HG03045 (cell line): ENCODE data around the gene CTDSP1.

Experiments
- ATAC-seq: cut with Tn5 transposase; IDR thresholded peaks from one replicate; pipeline ENCODE4 v1.9.1; 2021; ENCODE audit warnings: mild to moderate bottlenecking, moderate library complexity; ENCODE audit not compliant: unreplicated experiment

Gene CTDSP1

DNA sequence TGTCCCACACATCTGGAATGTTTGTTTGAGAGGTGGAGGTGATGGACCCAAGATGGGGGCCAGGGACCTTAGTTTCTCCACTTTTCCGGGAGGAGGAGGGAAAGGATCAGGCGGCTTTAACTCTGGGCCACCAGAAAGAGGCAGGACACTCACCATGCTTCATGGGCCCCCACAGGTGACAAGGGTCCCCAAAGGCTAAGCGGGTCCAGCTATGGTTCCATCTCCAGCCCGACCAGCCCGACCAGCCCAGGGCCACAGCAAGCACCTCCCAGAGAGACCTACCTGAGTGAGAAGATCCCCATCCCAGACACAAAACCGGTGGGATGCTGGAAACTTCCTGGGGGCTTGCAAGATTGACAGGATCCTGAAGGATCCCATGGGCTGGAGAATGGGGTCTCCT lies 16.9 kb upstream of the CTDSP1 start:
- ATAC-seq: no peak

DNA sequence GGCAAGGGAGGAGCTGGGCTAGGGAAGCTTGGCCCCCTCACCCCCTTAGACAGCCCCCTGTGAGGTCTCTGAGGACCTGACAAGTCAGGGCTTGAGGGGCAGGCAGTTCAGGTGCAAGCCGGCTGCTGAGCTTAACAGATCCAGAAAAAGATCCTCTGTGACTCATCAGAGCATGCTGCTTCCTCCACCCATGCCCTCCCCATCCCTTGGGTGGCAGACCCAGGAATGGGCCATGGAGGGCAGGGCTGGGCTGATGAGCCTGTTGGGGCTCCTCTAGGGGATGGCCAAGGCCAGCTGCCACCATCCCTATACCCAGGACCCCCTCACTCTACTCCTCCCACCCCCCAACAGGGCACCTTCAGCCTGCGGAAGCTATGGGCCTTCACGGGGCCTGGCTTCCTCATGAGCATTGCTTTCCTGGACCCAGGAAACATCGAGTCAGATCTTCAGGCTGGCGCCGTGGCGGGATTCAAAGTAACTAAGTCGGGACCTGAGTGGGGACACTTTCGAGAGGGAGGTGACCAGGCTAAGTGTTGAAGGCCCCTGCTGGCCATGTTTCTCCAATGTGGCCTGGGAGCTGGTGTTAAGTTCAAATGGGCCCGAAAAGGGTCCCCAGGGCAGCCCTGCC lies 15.7 kb upstream of the CTDSP1 start:
- ATAC-seq: no peak

DNA sequence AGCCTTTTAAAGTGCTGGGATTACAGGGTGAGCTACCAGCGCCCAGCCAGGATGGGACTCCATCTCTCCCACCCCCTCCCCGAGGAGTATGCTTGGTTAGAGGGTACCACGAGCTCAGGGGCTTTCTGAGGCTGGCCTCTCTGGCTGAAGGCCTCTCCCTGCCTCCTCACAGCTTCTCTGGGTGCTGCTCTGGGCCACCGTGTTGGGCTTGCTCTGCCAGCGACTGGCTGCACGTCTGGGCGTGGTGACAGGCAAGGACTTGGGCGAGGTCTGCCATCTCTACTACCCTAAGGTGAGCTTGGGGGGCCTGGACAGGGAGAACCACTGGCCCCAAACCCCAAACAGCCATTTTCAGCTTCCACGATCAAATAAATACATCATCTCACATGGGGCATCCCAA lies 14.7 kb upstream of the CTDSP1 start:
- no peak for ATAC-seq

DNA sequence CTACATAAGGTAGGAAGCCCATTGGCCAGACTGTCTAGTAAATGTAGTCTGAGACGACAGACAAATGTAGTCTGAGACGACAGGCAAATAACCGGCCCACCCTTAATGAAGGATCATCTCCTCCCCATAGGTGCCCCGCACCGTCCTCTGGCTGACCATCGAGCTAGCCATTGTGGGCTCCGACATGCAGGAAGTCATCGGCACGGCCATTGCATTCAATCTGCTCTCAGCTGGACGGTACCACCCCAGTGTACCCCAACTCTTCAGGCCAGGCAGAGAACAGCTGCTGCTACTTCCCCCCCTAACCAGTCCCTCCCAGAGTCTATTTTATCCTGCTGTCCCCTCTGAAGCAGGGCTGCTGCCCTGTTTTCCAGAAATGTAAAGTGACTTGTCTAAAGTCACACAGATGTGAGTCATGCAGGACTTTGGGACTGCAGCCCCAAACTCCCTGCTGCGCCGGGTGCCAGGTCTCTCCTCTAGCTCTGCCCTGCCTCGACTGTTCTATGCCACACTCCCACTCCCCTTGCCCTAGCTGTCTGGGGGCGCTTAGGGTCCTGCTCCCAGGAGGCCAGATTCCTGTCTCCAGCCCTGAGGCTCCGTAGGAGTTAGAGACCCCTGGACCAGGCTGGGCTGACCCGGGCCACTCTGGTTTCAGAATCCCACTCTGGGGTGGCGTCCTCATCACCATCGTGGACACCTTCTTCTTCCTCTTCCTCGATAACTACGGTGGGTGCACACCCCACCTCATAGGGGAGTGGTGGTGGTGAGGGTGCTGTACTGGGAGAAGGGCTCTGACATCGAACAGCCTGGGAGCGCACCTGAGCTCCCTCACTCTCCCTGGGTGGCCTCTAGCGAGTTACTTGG lies 12.9 kb upstream of the CTDSP1 start:
- ATAC-seq: no peak

DNA sequence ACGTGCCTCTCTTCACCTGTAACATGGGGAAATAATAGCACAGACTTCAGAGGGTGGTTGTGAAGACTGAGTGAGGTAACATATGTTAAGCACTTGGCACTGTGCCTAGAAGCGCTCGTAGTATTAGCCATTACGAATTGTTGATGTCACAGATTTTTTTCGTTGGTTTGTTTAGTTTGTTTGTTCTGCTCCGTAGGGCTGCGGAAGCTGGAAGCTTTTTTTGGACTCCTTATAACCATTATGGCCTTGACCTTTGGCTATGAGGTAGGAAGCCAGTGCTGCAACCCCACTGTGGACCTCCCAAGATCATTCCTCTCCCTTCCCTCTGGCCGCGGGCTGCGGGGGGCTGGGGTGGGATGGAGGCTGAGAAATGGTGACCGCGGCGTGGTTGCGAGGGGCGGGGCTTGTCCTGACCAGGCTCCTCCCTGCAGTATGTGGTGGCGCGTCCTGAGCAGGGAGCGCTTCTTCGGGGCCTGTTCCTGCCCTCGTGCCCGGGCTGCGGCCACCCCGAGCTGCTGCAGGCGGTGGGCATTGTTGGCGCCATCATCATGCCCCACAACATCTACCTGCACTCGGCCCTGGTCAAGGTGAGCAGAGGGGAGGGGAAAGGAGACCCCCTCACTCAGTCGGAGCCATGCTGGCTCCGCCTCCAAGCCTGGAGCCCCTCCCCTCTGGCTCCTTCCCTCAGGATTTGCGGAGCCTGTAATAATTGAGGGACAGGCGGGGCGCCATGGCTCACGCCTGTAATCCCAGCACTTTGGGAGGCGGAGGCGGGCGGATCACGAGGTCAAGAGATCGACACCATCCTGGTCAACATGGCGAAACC lies 12.1 kb upstream of the CTDSP1 start:
- no peak for ATAC-seq

DNA sequence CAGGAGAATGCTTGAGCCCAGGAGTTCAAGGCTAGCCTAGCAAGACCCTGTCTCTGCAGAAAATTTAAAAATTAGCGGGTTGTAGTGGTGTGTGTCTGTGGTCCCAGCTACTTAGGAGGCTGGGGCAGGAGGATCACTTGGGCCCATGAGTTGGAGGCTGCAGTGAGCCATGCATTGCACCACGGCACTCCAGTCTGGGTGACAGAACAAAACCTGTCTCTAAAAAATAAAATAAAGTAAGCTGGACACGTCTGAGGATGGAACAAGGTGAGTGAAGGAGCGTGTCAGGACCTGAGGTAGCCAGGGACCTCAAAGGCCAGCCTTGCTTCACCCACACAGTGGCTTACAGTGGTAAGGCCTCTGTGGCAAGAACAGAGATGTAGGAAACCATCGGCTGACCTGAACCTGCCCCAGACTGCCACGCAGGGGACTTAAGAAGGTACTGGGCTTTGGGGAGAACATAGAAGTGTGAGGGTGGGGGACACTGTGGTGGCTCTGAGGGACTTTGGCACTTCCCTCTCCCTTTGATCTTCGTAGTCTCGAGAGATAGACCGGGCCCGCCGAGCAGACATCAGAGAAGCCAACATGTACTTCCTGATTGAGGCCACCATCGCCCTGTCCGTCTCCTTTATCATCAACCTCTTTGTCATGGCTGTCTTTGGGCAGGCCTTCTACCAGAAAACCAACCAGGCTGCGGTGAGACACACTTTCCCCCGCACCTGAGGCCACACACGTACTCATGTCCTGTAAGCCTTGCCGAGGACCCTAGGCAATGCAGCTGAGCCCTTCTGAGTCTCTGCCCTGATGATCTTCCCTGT lies 10.1 kb upstream of the CTDSP1 start:
- ATAC-seq: no peak

DNA sequence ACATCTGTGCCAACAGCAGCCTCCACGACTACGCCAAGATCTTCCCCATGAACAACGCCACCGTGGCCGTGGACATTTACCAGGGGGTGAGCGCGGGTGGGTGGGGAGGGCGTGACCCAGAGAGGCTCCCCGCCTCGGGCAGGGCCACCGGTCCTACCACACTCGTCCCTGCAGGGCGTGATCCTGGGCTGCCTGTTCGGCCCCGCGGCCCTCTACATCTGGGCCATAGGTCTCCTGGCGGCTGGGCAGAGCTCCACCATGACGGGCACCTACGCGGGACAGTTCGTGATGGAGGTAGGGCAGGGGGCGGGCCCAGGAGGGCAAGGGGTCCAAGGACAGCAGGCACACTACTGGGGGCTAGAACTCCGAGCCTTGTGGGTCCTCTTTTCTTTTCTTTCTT lies 8.5 kb upstream of the CTDSP1 start:
- ATAC-seq: no peak

DNA sequence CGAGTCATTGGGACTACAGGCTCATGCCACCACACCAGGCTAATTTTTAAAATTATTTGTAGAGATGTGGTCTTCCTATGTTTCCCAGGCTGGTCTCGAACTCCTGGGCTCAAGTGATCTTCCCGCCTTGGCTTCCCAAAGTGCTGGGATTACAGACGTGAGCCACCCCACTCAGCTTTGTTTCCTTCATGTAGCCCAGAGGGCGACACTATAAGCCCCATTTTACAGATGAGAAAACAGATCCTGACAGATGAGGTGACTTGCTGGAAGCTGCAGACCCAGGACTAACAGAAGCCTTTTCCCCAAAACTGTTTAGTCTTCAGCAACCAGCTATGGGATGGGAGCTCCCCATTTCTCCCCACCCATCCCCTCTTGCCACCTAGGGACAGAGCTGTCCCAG lies 7.2 kb upstream of the CTDSP1 start:
- no peak for ATAC-seq

DNA sequence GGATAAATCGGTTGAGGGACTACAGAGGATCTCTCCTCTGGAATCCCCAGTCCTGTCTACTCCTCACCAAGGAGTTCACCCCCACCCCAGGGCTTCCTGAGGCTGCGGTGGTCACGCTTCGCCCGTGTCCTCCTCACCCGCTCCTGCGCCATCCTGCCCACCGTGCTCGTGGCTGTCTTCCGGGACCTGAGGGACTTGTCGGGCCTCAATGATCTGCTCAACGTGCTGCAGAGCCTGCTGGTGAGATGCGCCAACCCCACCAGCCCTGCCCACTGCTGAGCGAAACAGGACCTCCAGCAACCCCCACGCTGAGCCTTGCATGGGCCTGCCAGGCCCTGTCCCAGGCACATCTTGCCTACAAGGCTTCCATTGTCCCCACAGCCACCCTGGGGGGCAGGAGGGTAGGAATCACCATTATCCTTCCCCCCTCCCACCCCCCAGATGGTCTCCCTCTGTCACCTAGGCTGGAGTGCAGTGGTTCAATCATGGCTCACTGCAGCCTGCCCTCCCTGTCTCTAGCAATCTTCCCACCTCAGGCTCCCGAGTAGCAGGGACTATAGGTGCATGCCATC lies 6.7 kb upstream of the CTDSP1 start:
- no peak for ATAC-seq

DNA sequence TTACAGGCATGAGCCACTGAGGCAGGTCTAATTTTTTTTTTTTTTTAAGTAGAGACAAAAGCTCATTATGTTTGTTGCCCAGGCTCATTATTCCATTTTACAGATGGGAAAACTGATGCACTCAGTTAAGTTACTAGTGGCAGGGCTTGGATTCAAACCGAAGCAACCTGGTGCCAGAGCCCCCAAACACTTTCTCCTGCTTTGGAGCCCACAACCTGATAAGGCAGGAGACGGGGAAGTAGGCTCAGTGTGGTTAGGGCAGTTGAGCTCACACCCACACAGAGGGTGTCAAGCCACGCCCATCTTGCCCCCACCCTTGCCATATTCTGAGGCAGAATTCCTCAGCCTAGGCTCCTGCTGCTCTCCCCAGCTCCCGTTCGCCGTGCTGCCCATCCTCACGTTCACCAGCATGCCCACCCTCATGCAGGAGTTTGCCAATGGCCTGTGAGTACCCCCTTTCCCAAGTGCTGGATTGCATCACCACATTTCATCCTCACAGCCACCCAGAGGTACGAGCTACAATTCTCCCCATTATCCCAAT lies 5.8 kb upstream of the CTDSP1 start:
- ATAC-seq: no peak

DNA sequence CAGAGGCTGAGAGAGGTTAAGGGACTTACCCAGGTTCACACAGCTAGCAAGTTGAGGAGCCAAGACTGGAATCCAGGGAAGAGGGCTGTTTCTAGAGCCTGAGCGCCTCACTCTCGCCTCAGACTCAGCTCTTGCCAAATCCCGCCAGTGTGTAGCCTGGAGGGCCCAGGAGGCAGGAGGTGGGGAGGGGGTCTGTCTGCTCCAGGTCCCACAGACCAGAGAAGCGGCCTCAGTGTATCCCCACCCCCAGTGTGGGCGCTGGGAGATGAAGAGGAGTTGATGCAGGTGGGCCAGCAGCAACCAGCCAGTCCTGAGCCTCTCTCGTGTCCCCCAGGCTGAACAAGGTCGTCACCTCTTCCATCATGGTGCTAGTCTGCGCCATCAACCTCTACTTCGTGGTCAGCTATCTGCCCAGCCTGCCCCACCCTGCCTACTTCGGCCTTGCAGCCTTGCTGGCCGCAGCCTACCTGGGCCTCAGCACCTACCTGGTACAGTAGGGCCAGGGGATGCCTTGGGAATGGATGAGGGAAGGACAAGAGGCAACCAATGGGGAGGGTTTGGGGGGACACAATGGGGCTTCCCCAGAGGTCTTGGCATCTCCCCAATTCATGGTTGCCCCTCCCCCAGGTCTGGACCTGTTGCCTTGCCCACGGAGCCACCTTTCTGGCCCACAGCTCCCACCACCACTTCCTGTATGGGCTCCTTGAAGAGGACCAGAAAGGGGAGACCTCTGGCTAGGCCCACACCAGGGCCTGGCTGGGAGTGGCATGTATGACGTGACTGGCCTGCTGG lies 5.2 kb upstream of the CTDSP1 start:
- ATAC-seq: no peak

DNA sequence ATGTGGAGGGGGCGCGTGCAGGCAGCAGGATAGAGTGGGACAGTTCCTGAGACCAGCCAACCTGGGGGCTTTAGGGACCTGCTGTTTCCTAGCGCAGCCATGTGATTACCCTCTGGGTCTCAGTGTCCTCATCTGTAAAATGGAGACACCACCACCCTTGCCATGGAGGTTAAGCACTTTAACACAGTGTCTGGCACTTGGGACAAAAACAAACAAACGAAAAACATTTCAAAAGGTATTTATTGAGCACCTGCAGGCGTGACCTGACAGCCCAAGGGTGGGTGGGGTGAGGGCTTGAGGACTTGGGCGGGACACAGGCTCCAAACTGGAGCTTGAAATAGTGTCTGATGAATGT lies 4.6 kb upstream of the CTDSP1 start:
- no peak for ATAC-seq

DNA sequence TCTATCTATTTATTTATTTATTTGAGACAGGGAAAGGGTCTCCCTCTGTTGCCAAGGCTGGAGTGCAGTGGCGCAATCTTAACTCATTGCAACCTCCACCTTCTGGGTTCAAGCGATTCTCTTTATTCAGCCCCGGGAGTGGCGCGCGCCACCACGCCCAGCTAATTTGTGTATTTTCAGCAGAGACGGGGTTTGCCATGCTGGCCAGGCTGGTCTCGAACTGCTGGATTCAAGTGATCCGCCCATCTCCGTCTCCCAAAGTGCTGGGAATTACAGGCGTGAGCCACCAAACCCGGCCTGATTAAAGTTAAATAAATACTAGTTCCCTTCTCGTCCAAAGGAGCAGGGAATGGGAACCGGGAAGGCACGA lies 4.2 kb upstream of the CTDSP1 start:
- ATAC-seq: no peak

DNA sequence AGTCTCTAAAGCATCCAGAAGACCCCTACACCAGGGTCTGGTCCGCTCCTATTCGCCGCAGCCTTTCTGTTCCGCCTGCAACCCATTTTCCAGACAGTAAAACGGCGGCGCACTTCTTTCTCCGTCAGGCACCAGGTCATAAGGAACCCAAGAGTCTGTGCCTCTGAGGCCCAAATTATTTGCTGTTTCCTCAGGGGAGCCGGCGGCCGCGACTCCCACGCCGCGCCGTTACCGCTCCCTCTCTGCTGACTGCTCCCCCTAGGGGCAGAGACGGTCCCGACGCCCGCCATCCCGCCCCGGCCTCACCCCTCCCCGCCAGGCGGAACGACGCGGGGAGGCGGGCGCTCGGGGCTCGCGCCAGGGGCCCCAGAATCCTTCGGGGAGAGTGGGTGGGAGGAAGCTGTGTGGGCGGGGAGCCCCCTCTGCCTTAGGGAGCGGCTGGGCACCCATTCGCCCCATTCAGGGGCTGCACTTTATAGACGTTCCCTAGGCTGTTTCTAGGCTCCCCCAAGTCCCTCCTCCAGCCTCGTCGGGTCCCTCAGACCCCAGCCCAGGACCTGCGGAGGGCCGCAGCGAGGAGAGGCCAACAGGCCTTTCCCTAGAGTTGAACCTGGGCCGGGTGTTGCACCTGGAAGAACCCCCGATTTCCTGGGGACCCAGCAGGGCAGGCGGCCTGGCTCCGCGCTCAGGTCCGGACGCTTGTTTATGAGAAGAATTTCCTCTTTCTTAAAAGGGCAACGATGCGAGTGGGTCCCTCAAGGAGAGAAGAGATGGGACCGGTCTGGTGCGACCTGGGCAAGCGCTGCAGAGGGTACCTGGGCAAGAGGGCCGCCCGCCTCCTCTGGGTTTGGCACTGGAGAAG lies 3.6 kb upstream of the CTDSP1 start:
- peak; percentile 39 for ATAC-seq

DNA sequence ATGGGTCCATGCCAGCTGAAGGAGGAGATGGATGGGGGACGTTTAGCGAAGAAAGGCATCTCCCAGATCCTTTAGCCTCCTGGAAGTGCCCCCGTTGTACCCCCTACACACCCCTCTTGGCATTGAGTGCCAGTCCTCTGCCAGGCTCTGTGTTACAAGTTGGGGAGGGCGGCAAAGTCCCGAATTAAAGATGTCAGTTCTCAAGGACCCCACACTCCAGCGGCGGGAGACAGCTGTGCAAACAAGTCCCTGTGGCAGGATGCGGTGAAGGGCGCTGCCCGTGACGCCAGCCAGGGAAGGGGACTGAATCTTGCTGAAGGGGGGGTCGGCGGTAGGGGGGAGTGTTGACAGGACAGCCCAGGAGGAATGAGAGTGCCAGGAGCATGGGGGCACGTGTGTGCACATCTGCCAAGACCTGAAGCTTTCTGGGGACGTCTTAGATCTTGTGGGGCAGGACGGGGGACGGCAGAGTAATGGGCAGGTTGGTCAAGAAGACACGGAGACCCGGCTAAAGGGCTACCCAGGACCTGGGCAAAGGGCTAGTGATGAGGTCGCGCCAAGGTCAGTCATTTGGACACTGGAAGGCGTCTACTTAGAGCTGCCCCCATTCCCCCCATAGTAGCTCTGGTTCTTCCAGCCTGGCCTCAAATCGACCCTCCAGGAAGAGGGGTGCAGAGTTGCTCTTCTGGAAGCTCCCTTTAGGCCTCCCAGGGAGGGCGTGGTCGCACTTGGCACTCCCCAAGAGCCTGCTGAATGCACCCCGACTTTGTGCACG lies 2.8 kb upstream of the CTDSP1 start:
- no peak for ATAC-seq

DNA sequence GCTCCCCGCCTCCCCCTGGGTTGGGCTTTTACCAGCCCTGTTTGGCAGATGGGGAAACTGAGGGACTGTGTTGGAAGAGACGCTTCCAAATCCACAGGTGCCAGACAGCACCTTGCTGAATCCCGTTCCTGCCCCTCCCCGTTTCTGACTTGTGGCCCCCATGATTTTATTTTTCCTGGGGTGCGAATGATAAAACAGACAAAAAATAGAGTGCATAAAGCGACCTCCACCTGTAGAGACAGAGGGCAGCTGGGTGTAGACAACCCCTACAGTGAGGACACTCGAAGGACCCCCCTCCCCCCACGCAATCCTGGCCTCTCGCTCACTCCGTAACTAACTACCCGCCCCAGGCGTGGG lies 2.2 kb upstream of the CTDSP1 start:
- no peak for ATAC-seq

DNA sequence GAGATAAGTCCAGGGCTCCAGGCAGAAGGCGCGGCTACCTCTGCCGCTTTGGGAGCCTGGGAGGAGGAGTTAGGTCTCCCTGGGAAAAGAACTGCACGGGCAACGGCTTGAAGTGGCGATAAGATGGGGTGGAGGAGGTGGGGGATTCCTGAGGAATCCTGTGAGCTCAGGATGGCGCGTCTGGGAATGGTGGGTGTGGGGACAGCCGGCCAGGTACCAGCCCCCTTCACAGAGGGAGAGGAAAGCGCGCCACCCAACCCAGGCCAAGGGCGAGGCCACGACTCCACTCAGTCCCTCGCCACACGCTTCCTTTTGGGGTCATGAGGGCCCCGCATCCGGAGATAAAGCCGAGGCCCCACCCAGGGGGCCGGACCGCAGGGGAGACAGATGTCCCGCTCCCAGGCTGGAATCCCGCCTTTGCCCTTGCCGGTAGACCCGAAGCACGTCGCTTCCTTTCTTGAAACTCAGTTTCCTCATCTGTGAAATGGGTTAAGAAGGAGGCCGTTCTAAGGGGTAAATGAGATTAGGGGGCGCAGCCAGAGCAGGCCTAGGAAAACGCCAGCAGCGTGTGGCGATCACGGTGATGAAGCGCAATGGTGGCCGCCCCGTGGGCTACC lies 1.7 kb upstream of the CTDSP1 start:
- ATAC-seq: peak; percentile 22
